OCI-LY1 (cell line): ENCODE measurements around the gene SEMA3A.

Experiments used
- H2AFZ ChIP-seq: fragments of 200-600 bp; sonication (generic), shearing (Covaris generic); 2 replicates; pipeline ENCODE4 v1.6.0; 2014; ENCODE audit warnings: antibody characterized with exemption, mild to moderate bottlenecking, low read length
- H3F3A ChIP-seq: fragments of 200-600 bp; sonication (generic), shearing (Covaris generic); 2 replicates; pipeline ENCODE4 v1.6.0; 2014; ENCODE audit warnings: mild to moderate bottlenecking, antibody characterized with exemption, low read length, moderate library complexity; ENCODE audit not compliant: insufficient read depth
- H3K27ac ChIP-seq: fragments of 200-600 bp; sonication (generic); 2 replicates; pipeline ENCODE4 v1.5.1; 2014; ENCODE audit warnings: low read length, mixed run types, mild to moderate bottlenecking, low read depth; ENCODE audit not compliant: poor library complexity, severe bottlenecking
- H3K27me3 ChIP-seq: fragments of 200-600 bp; sonication (generic); 2 replicates; pipeline ENCODE4 v1.6.0; 2014; ENCODE audit warnings: antibody characterized with exemption, mild to moderate bottlenecking, low read length, moderate library complexity; ENCODE audit not compliant: insufficient read depth
- H3K36me3 ChIP-seq: fragments of 200-600 bp; sonication (generic); 2 replicates; pipeline ENCODE4 v1.6.1; 2014; ENCODE audit warnings: mild to moderate bottlenecking, antibody characterized with exemption, low read length, moderate library complexity, mixed read lengths; ENCODE audit not compliant: insufficient read depth
- H3K4me1 ChIP-seq: fragments of 200-600 bp; sonication (generic); 2 replicates; pipeline ENCODE4 v1.5.1; 2014; ENCODE audit warnings: mild to moderate bottlenecking, low read length, moderate library complexity; ENCODE audit not compliant: insufficient read depth, severe bottlenecking
- H3K4me2 ChIP-seq: fragments of 200-600 bp; sonication (generic), shearing (Covaris generic); 2 replicates; pipeline ENCODE4 v1.6.1; 2014; ENCODE audit warnings: low read length
- H3K4me3 ChIP-seq: fragments of 200-600 bp; sonication (generic); 2 replicates; pipeline ENCODE4 v1.5.1; 2014; ENCODE audit warnings: low read length, low read depth, mild to moderate bottlenecking, mixed read lengths; ENCODE audit not compliant: poor library complexity, severe bottlenecking
- H3K79me2 ChIP-seq: fragments of 200-600 bp; shearing (Covaris generic); 2 replicates; pipeline ENCODE4 v1.6.1; 2016; ENCODE audit warnings: mixed run types, low read length, mixed read lengths; ENCODE audit not compliant: insufficient read depth
- H3K9ac ChIP-seq: fragments of 200-600 bp; sonication (generic), shearing (Covaris generic); 2 replicates; pipeline ENCODE4 v1.6.1; 2014; ENCODE audit warnings: mild to moderate bottlenecking, low read length, mixed read lengths
- H3K9me2 ChIP-seq: fragments of 200-600 bp; sonication (generic), shearing (Covaris generic); 2 replicates; pipeline ENCODE4 v1.6.1; 2014; ENCODE audit warnings: low read depth, mild to moderate bottlenecking, low read length, mixed read lengths
- H3K9me3 ChIP-seq: fragments of 200-600 bp; shearing (Covaris generic); 2 replicates; pipeline ENCODE4 v1.6.1; 2014; ENCODE audit warnings: low read length, mixed read lengths
- H4K20me1 ChIP-seq: fragments of 200-600 bp; sonication (generic), shearing (Covaris generic); 2 replicates; pipeline ENCODE4 v1.6.0; 2016; ENCODE audit warnings: mild to moderate bottlenecking, low read length; ENCODE audit not compliant: insufficient read depth
- EZH2 ChIP-seq: fragments of 200-600 bp; sonication (generic), shearing (Covaris generic); IDR thresholded peaks from 2 replicates; pipeline ENCODE4 v1.8.0; 2017; ENCODE audit warnings: borderline replicate concordance, mixed run types, mild to moderate bottlenecking, antibody characterized with exemption, low read length, moderate library complexity, mixed read lengths
- TF ChIP-seq, protein P1 (sequence below): fragments of 200-600 bp; sonication (generic), shearing (Covaris generic); IDR thresholded peaks from 2 replicates; pipeline ENCODE4 v1.5.1; 2017; ENCODE audit warnings: mild to moderate bottlenecking, antibody characterized with exemption, low read length, moderate library complexity, mixed read lengths

Gene SEMA3A

DNA sequence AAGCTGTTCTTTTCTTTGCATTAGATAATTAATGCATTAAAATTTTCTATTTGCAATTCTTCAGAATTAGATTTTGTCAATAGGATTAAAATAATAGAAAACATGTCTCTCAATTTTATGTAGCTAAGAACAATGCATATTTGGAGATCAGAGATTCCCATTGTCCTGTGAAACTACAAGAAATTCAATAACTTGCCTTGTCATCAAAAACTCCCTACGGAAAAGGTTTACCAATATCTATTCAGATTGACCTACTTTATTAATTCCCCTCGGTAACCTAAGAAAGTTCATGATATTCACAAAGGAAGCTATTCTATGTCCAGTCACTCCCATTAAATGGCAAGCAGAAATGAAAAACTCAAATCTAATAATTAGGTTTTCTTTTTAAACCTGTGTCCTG, 172.6 kb downstream of the SEMA3A start:
- H3K4me2 ChIP-seq: no peak overlapping the region
- no peaks in the 10 kb centered on the region for H3K36me3 ChIP-seq
- no peaks in the 10 kb centered on the region for H3F3A ChIP-seq
- no peaks in the 10 kb centered on the region for H3K9me2 ChIP-seq
- no peaks in the 10 kb centered on the region for H3K27me3 ChIP-seq
- no peak overlapping the region for H2AFZ ChIP-seq
- no peak overlapping the region for H3K4me3 ChIP-seq
- TF ChIP-seq, protein P1, sequence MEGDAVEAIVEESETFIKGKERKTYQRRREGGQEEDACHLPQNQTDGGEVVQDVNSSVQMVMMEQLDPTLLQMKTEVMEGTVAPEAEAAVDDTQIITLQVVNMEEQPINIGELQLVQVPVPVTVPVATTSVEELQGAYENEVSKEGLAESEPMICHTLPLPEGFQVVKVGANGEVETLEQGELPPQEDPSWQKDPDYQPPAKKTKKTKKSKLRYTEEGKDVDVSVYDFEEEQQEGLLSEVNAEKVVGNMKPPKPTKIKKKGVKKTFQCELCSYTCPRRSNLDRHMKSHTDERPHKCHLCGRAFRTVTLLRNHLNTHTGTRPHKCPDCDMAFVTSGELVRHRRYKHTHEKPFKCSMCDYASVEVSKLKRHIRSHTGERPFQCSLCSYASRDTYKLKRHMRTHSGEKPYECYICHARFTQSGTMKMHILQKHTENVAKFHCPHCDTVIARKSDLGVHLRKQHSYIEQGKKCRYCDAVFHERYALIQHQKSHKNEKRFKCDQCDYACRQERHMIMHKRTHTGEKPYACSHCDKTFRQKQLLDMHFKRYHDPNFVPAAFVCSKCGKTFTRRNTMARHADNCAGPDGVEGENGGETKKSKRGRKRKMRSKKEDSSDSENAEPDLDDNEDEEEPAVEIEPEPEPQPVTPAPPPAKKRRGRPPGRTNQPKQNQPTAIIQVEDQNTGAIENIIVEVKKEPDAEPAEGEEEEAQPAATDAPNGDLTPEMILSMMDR: no peak
- no peak for TF ChIP-seq EZH2
- H4K20me1 ChIP-seq: no peaks in the 10 kb centered on the region
- no peak overlapping the region for H3K27ac ChIP-seq
- H3K9ac ChIP-seq: no peak overlapping the region
- H3K79me2 ChIP-seq: no peaks in the 10 kb centered on the region
- no peaks in the 10 kb centered on the region for H3K9me3 ChIP-seq
- H3K4me1 ChIP-seq: no peaks in the 10 kb centered on the region

GRCh38 chr7:84021292-84021908, 173.2 kb downstream of the SEMA3A start:
- no peak overlapping the region for H3K4me2 ChIP-seq
- no peaks in the 10 kb centered on the region for H3K79me2 ChIP-seq
- no peaks in the 10 kb centered on the region for H3F3A ChIP-seq
- no peaks in the 10 kb centered on the region for H3K9me2 ChIP-seq
- H3K9me3 ChIP-seq: no peaks in the 10 kb centered on the region
- H3K9ac ChIP-seq: no peak overlapping the region
- H4K20me1 ChIP-seq: no peaks in the 10 kb centered on the region
- no peak overlapping the region for H2AFZ ChIP-seq
- H3K27me3 ChIP-seq: no peaks in the 10 kb centered on the region
- TF ChIP-seq EZH2: no peak
- TF ChIP-seq, protein P1: no peak
- no peak overlapping the region for H3K27ac ChIP-seq
- no peak overlapping the region for H3K4me3 ChIP-seq
- no peaks in the 10 kb centered on the region for H3K36me3 ChIP-seq
- H3K4me1 ChIP-seq: no peaks in the 10 kb centered on the region

- Histone ChIP-seq H3K36me3 (no peaks in the 10 kb centered on the region), H3K4me2 (no peak overlapping the region), H3K4me1 (no peaks in the 10 kb centered on the region), H3K27me3 (no peaks in the 10 kb centered on the region), H3K9me3 (no peaks in the 10 kb centered on the region), H3K79me2 (no peaks in the 10 kb centered on the region), H3K9me2 (no peaks in the 10 kb centered on the region), H2AFZ (no peak overlapping the region), H3F3A (no peaks in the 10 kb centered on the region), H3K27ac (no peak overlapping the region), H4K20me1 (no peaks in the 10 kb centered on the region), H3K4me3 (no peak overlapping the region), H3K9ac (no peak overlapping the region)
- TF ChIP-seq, protein P1: no peak
- no peak for TF ChIP-seq EZH2
Observed at GRCh38 chr7:84017651-84018050, 176.9 kb downstream of the SEMA3A start.
